Measurements from ENCODE around the gene COMMD1.

Gene COMMD1

GRCh38 chr2:62071126-62071598 lies 165.7 kb downstream of the COMMD1 start:
- Mint-ChIP-seq H3K27ac (no peak overlapping the region), H3K9me3 (no peaks in the 10 kb centered on the region), H3K36me3 (ENCODE audit: low read depth) (peaks cover 8% of the 10 kb centered on the region), H3K27me3 (ENCODE audit: low read depth) (no peaks in the 10 kb centered on the region), H3K4me3 (no peak overlapping the region), H3K4me1 (peaks cover 24% of the 10 kb centered on the region)
- no peak for TF ChIP-seq CTCF (IDR thresholded peaks at IDR 0.05; ENCODE audit: unreplicated experiment in 3 of 3)

- Mint-ChIP-seq H3K4me1 (peaks cover 25% of the 10 kb centered on the region), H3K27me3 (ENCODE audit: low read depth) (no peaks in the 10 kb centered on the region), H3K4me3 (no peak overlapping the region), H3K9me3 (no peaks in the 10 kb centered on the region), H3K36me3 (ENCODE audit: low read depth) (peaks cover 8% of the 10 kb centered on the region), H3K27ac (no peak overlapping the region)
- TF ChIP-seq CTCF (IDR thresholded peaks at IDR 0.05; ENCODE audit: unreplicated experiment in 3 of 3), result no peak
These were observed 166.5 kb downstream of the COMMD1 start for GRCh38 chr2:62071760-62072680.

GRCh38 chr2:62074233-62074632 lies 168.8 kb downstream of the COMMD1 start:
- no peak for TF ChIP-seq CTCF (IDR thresholded peaks at IDR 0.05; ENCODE audit: unreplicated experiment in 3 of 3)
- Mint-ChIP-seq H3K4me3 (no peak overlapping the region), H3K27me3 (ENCODE audit: low read depth) (no peaks in the 10 kb centered on the region), H3K27ac (peak overlapping the region in 1 of 3 experiments; percentile 94), H3K36me3 (ENCODE audit: low read depth) (peaks cover 8% of the 10 kb centered on the region), H3K9me3 (no peaks in the 10 kb centered on the region), H3K4me1 (peaks cover 23% of the 10 kb centered on the region)

- Mint-ChIP-seq H3K4me3 (no peak overlapping the region), H3K36me3 (ENCODE audit: low read depth) (peaks cover 8% of the 10 kb centered on the region), H3K4me1 (peaks cover 17% of the 10 kb centered on the region), H3K27me3 (ENCODE audit: low read depth) (no peaks in the 10 kb centered on the region), H3K27ac (no peak overlapping the region), H3K9me3 (no peaks in the 10 kb centered on the region)
- no peak for TF ChIP-seq CTCF (IDR thresholded peaks at IDR 0.05; ENCODE audit: unreplicated experiment in 3 of 3)
These were observed 171.6 kb downstream of the COMMD1 start for GRCh38 chr2:62076980-62077638.

- H3K4me3 Mint-ChIP-seq, result no peak overlapping the region
These were observed 179.3 kb downstream of the COMMD1 start for GRCh38 chr2:62084801-62085200.

More at GRCh38 chr2:62084801-62085200, 179.3 kb downstream of the COMMD1 start:
- Mint-ChIP-seq H3K27me3 (ENCODE audit: low read depth) (no peaks in the 10 kb centered on the region), H3K4me1 (no peaks in the 10 kb centered on the region), H3K36me3 (ENCODE audit: low read depth) (no peaks in the 10 kb centered on the region), H3K9me3 (no peaks in the 10 kb centered on the region), H3K27ac (no peak overlapping the region)
- TF ChIP-seq CTCF (IDR thresholded peaks at IDR 0.05; ENCODE audit: unreplicated experiment in 3 of 3), result no peak
